Bronchial epithelial cell (primary cell): ENCODE measurements around the gene RAD51D. TPM values are rescaled to one million over a fixed set of nuclear protein-coding genes. Genes with fewer than 3 reads are reported as not detected.
"Not testable (repeated sequence)": the region's sequence is repeated elsewhere in the genome, so short reads cannot be mapped to it uniquely, and the experiment has no call there.

Experiments
- DNase-seq: peaks from one replicate; pipeline ENCODE4 v3.0.0-alpha.2; 2010; ENCODE audit warnings: low read depth
- FAIRE-seq: peaks from 2 replicates; lab custom pipeline; 2011; peaks lifted over from hg19 to GRCh38; lab: Jason Lieb, UNC
- H3K27me3 ChIP-seq: 2 replicates; pipeline ENCODE4 v1.5.1; 2011; ENCODE audit warnings: low read length; ENCODE audit not compliant: control insufficient read depth, insufficient read depth
- H3K36me3 ChIP-seq: 2 replicates; pipeline ENCODE4 v1.5.1; 2011; ENCODE audit warnings: low read length; ENCODE audit not compliant: control insufficient read depth, insufficient read depth
- H3K4me3 ChIP-seq: 2 replicates; pipeline ENCODE4 v1.5.1; 2011; ENCODE audit warnings: mild to moderate bottlenecking, low read depth, low read length, control low read depth
- CTCF ChIP-seq: IDR thresholded peaks from 2 replicates; pipeline ENCODE4 v1.5.1; 2011; ENCODE audit warnings: mild to moderate bottlenecking, moderate library complexity, low read length, control low read depth, inconsistent platforms; ENCODE audit not compliant: insufficient read depth, severe bottlenecking
- total RNA-seq: library from RNA; depleted of rRNA; stranded (reverse); fragments of >200 nt; gene quantifications from 2 replicates; pipeline ENCODE4 v1.2.1, GENCODE V29; 2014

The RAD51D gene
- total RNA-seq, 1 donor from 2014 or later: 2.4 TPM

- DNase-seq (no peak), FAIRE-seq (no peak)
- H3K4me3 ChIP-seq: no peak overlapping the region
- no peaks in the 10 kb centered on the region for H3K27me3 ChIP-seq
- peaks cover 18% of the 10 kb centered on the region for H3K36me3 ChIP-seq
- TF ChIP-seq CTCF: no peak
These were observed 9.7 kb upstream of the RAD51D start for GRCh38 chr17:35129154-35129972.

GRCh38 chr17:35127751-35128514 lies 8.3 kb upstream of the RAD51D start:
- DNase-seq (no peak), FAIRE-seq (peak; percentile 79)

DNA sequence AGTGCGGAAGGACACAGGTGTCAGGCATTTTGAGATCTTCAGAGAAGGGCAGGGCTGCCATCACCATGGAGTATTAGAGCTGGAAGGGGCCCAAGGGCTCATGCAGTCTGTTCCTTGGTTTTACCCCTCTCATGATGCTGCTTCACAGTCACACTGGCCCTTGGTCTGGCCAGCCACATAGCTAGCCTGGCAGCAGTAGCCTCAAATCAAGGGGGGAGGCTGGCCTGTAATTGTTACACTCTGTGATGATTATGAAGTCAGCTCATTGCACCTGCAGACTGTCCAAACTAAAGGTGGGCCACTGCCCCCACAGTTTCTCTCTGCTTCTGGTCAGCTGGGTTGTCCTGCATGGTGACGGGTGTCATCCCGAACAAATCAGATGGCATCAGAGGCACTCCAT lies 1.7 kb upstream of the RAD51D start, which contains the start of gene FNDC8:
TSS of gene FNDC8 (plus strand) at position 301 of the 400 bp plus-strand sequence. CDS start at position 380, 79 bp downstream.
- no peaks in the 10 kb centered on the region for H3K36me3 ChIP-seq
- no peak for FAIRE-seq
- peaks cover 2% of the 10 kb centered on the region for H3K27me3 ChIP-seq
- TF ChIP-seq CTCF: no peak
- H3K4me3 ChIP-seq: no peak within 1 kb of the TSS
- no peak for DNase-seq

More at GRCh38 chr17:35127751-35128514, 8.3 kb upstream of the RAD51D start:
- H3K36me3 ChIP-seq: peaks cover 8% of the 10 kb centered on the region
- no peak overlapping the region for H3K4me3 ChIP-seq
- H3K27me3 ChIP-seq: no peaks in the 10 kb centered on the region
- no peak for TF ChIP-seq CTCF

DNA sequence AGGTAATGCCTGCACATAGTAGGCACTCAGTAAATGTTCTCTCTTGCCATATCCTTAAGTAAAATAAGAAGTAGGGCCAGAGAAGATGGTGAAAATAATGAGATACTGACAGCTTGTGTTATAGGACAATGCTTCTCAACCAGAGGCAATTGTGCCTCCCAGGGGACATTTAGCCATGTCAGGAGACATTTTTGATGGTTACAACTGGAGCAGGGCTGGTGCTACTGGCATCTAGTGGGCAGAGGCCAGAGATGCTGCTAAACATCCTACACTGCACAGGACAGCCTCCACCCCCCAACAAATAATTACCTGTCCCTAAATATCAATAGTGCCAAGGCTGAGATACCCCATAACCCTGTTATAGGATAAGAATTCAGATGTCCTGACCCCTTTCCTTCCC lies 1.7 kb downstream of the RAD51D start:
- FAIRE-seq: no peak
- peak; percentile 34 for DNase-seq
- H3K4me3 ChIP-seq: no peak overlapping the region
- peaks cover 2% of the 10 kb centered on the region for H3K27me3 ChIP-seq
- TF ChIP-seq CTCF: peak; percentile 64
- H3K36me3 ChIP-seq: no peaks in the 10 kb centered on the region

DNA sequence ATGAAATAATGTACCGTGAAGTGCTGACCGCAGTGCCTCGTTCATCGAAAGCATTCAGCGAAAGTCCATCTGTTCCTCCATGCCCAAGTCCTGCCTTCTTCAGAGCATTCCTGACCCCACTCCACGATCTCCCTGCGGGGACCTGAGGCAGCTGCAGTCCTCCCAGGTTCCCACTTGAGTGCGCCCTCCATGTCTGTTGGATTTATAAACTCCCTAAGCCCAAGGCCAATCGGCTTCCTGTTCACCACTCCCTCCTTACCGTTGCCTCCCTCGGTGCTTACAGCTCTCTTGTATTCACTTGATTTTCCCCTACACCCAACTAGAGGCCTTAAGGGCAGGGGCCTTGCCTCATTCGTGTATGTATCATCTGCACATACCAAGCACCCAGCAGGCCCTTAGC lies 2.8 kb downstream of the RAD51D start:
- FAIRE-seq (no peak), DNase-seq (no peak)
- H3K36me3 ChIP-seq: no peaks in the 10 kb centered on the region
- no peak for TF ChIP-seq CTCF
- no peak overlapping the region for H3K4me3 ChIP-seq
- H3K27me3 ChIP-seq: peaks cover 2% of the 10 kb centered on the region

GRCh38 chr17:35110791-35111190 lies 8.9 kb downstream of the RAD51D start:
- not testable (repeated sequence) for H3K4me3 ChIP-seq, FAIRE-seq, H3K27me3 ChIP-seq, DNase-seq, H3K36me3 ChIP-seq
